Amygdala (tissue), 56 donors: ENCODE results near the gene RPS28.
"Not testable (repeated sequence)": the region's sequence is repeated elsewhere in the genome, so short reads cannot be mapped to it uniquely, and the experiment has no call there.

Experiments
- DNase-seq, 56 donors: peaks; one replicate each; lab custom pipeline; 2025; lab: John Stamatoyannopoulos, UW

The RPS28 gene

GRCh38 chr19:8340341-8341096 lies 19.2 kb downstream of the RPS28 start:
- DNase-seq = peak in 1 of 56 donors; percentile 33

DNA sequence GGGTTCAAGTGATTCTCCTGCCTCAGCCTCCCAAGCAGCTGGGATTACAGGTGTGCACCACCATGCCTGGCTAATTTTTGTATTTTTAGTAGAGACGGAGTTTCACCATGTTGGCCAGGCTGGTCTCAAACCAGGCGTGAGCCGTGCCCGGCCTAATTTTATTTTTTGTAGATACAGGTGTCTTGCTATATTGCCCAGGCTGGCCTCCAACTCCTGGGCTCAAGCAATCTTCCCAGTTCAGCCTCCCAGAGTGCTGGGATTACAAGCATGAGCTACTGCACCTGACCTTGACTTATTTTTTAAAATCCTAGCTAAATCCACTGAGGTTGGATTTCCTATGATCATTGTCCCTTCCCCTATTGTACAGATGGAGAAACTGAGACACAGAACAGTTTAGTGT lies 20.2 kb downstream of the RPS28 start:
- not testable (repeated sequence) for DNase-seq

- no peak for DNase-seq
Observed at GRCh38 chr19:8342316-8342683, 21.0 kb downstream of the RPS28 start.

DNA sequence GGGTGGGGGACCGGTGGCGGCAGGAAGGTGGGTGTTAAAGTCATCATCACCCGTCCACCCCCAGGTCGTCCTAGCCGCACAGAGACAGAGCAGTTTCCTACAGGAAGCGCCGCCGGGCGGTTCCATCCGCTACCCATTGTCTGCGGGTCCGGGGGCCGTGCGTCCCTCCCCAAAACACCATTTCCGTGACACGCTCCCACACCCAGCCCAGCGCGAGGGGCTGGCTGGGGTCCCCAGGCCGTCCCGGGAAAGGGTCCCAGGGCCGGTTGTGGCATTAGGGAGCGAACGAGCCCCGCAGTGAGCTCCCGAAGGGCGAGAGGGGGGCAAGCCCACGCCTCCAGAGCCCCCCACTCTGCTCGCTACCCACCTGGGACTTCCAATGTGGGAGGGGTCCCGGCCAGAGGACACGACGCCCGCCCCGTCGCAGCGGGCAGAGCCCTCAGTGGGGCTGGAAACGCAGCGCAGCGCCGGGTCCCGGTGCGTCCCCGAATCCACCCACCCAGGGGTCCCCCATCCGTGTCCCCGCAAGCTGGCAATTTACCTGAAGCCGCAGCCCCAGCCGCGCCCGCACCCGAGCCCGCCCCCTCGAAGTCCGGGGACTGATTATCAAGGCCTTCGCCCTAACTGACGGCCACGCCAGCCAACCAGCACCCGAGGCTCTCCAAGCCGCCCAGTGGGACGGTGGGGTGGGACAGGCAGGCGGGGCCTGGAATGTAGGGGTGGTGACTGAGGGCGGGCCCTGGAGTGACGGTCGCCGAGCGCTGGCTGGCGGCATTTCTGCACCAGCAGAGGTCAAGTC lies 21.6 kb downstream of the RPS28 start, which contains the start of gene KANK3:
KANK3 (minus strand) TSS at position 579 of the 799 bp plus-strand sequence. CDS start 5,434 bp downstream, outside the sequence.
- peak in 55 of 56 donors; percentile 22 to 90 (median 76) for DNase-seq

GRCh38 chr19:8343483-8343844 lies 22.2 kb downstream of the RPS28 start:
- DNase-seq = no peak

DNA sequence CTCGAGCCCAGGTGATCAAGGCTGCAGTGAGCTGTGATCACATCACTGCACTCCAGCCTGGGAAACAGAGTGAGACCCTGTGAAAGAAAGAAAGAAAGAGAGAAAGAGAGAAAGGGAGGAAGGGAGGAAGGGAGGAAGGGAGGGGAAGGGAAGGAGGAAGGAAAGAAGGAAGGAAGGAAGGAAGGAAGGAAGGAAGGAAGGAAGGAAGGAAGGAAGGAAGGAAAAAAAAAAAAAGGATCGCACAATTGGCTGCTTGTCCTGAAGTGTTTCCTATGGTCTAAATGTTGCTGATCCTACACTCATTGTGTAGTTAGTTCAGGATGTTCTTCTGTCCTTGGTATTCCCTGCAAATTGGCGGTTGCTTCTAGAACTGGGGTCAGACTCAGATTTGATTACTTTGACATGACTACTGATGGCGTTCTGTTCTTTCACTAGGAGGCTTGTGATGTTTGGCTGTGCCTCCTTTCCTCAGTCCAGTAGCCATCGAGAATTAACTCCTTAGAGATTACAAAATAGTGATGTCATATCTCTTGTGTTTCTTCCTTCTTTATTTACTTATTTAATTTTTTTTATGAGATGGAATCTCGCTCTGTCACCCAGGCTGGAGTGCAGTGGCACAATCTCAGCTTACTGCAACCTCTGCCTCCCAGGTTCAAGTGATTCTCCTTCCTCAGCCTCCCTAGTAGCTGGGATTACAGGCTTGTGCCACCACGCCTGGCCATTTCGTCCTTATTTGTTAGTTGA lies 28.5 kb downstream of the RPS28 start:
- not testable (repeated sequence) for DNase-seq

- DNase-seq = peak in 1 of 56 donors; percentile 5
Observed at GRCh38 chr19:8352134-8352827, 31.0 kb downstream of the RPS28 start.

DNA sequence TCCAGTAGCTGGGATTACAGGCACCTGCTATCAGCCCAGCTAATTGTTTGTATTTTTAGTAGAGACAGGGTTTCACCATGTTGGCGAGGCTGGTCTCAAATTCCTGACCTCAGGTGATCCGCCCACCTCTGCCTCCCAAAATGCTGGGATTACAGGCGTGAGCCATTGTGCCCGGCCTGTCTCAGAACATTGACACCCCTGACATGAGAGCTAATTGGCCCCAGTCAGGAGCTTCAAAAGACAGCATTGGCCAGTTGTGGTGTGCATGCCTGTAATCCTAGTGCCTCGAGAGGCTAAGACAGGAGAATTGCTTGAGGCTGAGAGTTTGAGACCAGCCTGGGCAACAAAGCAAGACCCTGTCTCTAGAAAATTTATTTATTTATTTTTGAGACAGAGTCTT lies 31.5 kb downstream of the RPS28 start:
- not testable (repeated sequence) for DNase-seq

- DNase-seq = no peak
Observed at GRCh38 chr19:8355631-8356402, 34.5 kb downstream of the RPS28 start.

DNA sequence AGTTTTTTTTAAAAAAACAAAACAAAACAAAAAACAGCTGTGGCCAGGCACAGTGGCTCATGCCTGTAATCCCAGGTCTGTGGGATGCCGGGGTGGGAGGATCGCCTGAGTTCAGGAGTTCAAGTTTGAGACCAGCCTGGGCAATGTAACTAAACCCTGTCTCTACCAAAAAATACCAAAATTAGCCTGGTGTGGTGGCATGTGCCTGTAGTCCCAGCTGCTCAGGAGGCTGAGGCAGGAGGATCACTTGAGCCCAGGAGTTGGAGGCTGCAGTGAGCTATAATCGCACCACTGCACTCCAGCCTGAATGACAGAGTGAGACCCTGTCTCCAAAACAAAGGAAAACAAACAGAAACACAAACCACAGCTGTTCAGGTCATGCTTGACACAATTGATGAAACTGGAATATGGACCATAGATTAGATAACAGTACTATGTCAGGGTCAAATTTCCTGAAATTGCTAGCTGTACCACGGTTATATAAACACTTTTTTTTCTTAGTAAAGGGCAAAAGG lies 35.8 kb downstream of the RPS28 start:
- DNase-seq = no peak

DNA sequence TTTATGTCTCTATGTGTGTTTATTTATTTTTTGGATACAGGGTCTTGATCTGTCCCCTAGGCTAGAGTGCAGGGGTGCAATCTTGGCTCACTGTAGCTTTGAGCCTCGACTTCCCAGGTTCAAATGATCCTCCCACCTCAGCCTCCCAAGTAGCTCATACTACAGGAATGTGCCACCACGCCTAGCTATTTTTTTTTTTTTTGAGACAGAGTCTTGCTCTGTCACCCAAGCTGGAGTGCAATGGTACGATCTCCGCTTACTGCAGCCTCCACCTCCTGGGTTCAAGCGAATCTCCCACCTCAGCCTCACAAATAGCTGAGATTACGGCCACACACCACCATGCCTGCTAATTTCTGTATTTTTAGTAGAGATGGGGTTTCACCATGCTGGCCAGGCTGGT lies 37.7 kb downstream of the RPS28 start:
- no peak for DNase-seq

GRCh38 chr19:8360196-8360595 lies 38.9 kb downstream of the RPS28 start:
- no peak for DNase-seq

DNA sequence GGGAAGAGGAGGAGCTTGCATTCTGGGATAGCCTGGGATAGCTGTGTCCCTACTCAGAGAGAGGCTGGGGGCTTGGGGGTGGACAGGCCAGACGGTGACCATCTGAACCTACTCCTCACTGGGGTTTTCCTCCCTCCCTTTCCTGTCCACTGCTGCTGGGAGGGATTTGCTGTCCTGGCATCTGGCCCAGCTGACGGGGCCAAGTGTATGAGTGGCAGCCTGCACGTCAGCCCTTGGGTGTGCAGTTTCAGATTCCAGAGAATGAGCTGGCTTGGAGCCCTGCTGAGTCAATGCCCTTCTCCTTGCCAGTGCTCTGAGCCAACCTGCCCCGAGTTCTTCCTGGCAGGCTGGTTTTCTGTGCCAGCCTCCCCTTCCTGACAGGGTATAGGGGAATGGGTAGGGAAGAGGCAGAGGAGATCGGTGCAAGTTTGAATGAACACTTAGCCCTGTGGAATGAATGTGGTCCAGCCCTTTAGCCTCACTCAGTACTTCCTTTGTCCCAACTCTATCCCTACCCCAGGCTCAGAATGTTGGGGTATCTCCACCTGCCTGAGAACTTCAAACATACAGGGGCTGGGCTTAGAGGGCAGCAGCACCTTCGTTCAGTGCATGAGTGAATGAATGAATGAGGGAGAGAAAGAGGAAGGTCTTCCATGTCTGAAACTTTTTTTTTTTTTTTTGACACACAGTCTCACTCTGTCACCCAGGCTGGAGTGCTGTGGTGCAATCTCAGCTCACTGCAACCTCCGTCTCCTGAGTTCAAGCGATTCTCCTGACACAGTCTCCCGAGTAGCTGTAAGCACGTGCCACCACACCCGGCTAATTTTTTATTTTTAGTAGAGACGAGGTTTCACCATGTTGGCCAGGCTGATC lies 40.9 kb downstream of the RPS28 start:
- peak in 50 of 56 donors; percentile 8 to 88 (median 62) for DNase-seq

DNA sequence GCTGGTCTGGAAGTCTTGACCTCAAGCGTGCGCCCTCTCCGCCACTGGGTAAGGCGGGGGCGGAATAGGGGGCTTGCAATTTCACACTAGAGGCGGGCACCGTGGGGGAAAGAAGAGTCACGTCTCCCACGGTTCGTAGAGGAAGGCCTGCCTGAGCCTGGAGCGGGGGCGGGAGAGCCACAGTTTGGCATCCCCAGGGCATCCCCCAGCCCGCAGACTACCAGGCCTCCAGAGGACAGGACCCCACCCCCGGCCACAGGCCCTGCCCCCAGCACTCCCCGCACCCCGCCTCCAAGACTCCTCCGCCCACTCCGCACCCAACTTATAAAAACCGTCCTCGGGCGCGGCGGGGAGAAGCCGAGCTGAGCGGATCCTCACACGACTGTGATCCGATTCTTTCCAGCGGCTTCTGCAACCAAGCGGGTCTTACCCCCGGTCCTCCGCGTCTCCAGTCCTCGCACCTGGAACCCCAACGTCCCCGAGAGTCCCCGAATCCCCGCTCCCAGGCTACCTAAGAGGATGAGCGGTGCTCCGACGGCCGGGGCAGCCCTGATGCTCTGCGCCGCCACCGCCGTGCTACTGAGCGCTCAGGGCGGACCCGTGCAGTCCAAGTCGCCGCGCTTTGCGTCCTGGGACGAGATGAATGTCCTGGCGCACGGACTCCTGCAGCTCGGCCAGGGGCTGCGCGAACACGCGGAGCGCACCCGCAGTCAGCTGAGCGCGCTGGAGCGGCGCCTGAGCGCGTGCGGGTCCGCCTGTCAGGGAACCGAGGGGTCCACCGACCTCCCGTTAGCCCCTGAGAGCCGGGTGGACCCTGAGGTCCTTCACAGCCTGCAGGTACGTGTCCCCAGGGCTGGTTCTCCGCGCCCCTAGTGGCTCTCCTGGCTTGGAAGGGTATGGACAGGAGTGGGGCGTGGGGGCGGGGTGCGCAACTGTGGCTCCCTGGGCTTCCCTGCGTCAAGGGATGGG lies 42.8 kb downstream of the RPS28 start, which contains the start of gene ANGPTL4:
ANGPTL4 (plus strand) TSS at position 353 of the 969 bp plus-strand sequence; CDS start at position 520, 167 bp downstream.
- peak in 35 of 56 donors; percentile 10 to 66 (median 43) for DNase-seq

GRCh38 chr19:8366121-8366581 lies 44.9 kb downstream of the RPS28 start:
- DNase-seq = no peak

- peak in 8 of 56 donors; percentile 15 to 56 (median 46) for DNase-seq
Observed at GRCh38 chr19:8366961-8367326, 45.6 kb downstream of the RPS28 start.
